K562 (cell line): ENCODE data around the gene OBSCN. TPM values are rescaled to one million over a fixed set of nuclear protein-coding genes. Genes with fewer than 3 reads are reported as not detected.

ENCODE experiments used
- ATAC-seq: fragments of 200-7000 bp; cut with Tn5 transposase; 3 replicates; pipeline ENCODE4 v1.9.1; 2020; ENCODE audit warnings: moderate library complexity
- BruUV-seq: library from RNA; stranded (reverse); fragments of 400-500 nt; replicated peaks from 2 replicates; lab custom pipeline; 2021; lab: Mats Ljungman, UMichigan
- CTCF ChIA-PET: fragments of 300-600 bp; formaldehyde crosslinking; extraction: SDS; loops from one replicate; lab custom pipeline; 2021; ENCODE audit warnings: low intra/inter-chr PET ratio; lab: Yijun Ruan, JAX
- POLR2A ChIA-PET: fragments of 300-600, 350-650 bp; sonication (Branson Sonifier 250); formaldehyde crosslinking; extraction: SDS; loops from one replicate; lab custom pipeline; 2021; ENCODE audit warnings: antibody characterized with exemption, inconsistent platforms; lab: Yijun Ruan, JAX
- DNase-seq, 4 experiments: peaks; one replicate each; pipeline versions ENCODE4 v3.0.0 to v3.0.0-alpha.2; 2011 to 2018; ENCODE audit warnings: low spot score in 3 of 4, mixed read lengths in 3 of 4; ENCODE audit errors: extremely low read depth in 1 of 4
- FAIRE-seq: peaks from 2 replicates; lab custom pipeline; 2011; peaks lifted over from hg19 to GRCh38; lab: Jason Lieb, UNC
- H2AFZ ChIP-seq: 2 replicates; pipeline ENCODE4 v1.6.0; 2011; ENCODE audit warnings: low read depth, low read length, control low read depth, inconsistent platforms
- H3K27ac ChIP-seq: fragments of 200-600 bp; 3 replicates; pipeline ENCODE4 v1.8.0; 2011; ENCODE audit warnings: low read depth, mild to moderate bottlenecking, control low read depth, inconsistent platforms, low read length, moderate library complexity, mixed read lengths; ENCODE audit errors: extremely low read depth
- H3K27me3 ChIP-seq, 2 experiments: fragments of 300-600 bp in 1 of 2; 2 replicates in 1 of 2; 3 replicates in 1 of 2; pipeline versions ENCODE4 v1.6.0 to v1.8.0; 2011; ENCODE audit warnings: inconsistent platforms in 2 of 2, low read length in 2 of 2, mild to moderate bottlenecking in 1 of 2, mixed read lengths in 1 of 2, moderate library complexity in 1 of 2; ENCODE audit not compliant: control insufficient read depth in 2 of 2, insufficient read depth in 2 of 2
- H3K36me3 ChIP-seq: fragments of 300-600 bp; 3 replicates; pipeline ENCODE4 v1.8.0; 2011; ENCODE audit warnings: mild to moderate bottlenecking, low read length, inconsistent platforms; ENCODE audit not compliant: control insufficient read depth, insufficient read depth
- H3K4me1 ChIP-seq, 2 experiments: fragments of 200-600 bp in 1 of 2; replicated peaks in 1 of 2; 2 replicates in 1 of 2; 3 replicates in 1 of 2; pipeline versions ENCODE4 v1.5.1 to v1.8.0; 2011; ENCODE audit warnings: inconsistent platforms in 2 of 2, low read length in 2 of 2, mild to moderate bottlenecking in 1 of 2, mixed read lengths in 1 of 2, moderate library complexity in 1 of 2; ENCODE audit not compliant: control insufficient read depth in 2 of 2, insufficient read depth in 2 of 2
- H3K4me2 ChIP-seq: 2 replicates; pipeline ENCODE4 v1.6.1; 2011; ENCODE audit warnings: low read length, control low read depth, inconsistent platforms, mixed read lengths; ENCODE audit not compliant: insufficient read depth
- H3K4me3 ChIP-seq: fragments of 200-600 bp; sonication (generic), shearing (Covaris generic); 2 replicates; pipeline ENCODE4 v1.5.1; 2016; ENCODE audit warnings: control low read depth, inconsistent platforms
- H3K79me2 ChIP-seq: fragments of 200-600 bp; 3 replicates; pipeline ENCODE4 v1.8.0; 2011; ENCODE audit warnings: low read length, inconsistent platforms; ENCODE audit not compliant: control insufficient read depth, insufficient read depth
- H3K9ac ChIP-seq, 2 experiments: 2 replicates each; pipeline versions ENCODE4 v1.6.0 to v1.6.1; 2011; ENCODE audit warnings: low read depth in 2 of 2, low read length in 2 of 2, control low read depth in 1 of 2, inconsistent platforms in 1 of 2, mild to moderate bottlenecking in 1 of 2, mixed read lengths in 1 of 2; ENCODE audit not compliant: insufficient read depth in 1 of 2
- H3K9me1 ChIP-seq: one replicate; pipeline ENCODE4 v1.6.0; 2011; ENCODE audit warnings: inconsistent platforms, mild to moderate bottlenecking, low read length, moderate library complexity; ENCODE audit not compliant: control insufficient read depth, insufficient read depth
- H3K9me3 ChIP-seq: replicated peaks from 2 replicates; pipeline ENCODE4 v1.5.1; 2011; ENCODE audit warnings: low read depth, low read length, inconsistent platforms; ENCODE audit not compliant: control insufficient read depth, insufficient read depth
- H4K20me1 ChIP-seq: replicated peaks from 2 replicates; pipeline ENCODE4 v1.6.1; 2011; ENCODE audit warnings: low read length, inconsistent platforms, mixed read lengths; ENCODE audit not compliant: control insufficient read depth, insufficient read depth
- CHD4 ChIP-seq: fragments of 200-600 bp; sonication (generic); IDR thresholded peaks from 3 replicates; pipeline ENCODE4 v1.6.1; 2012; ENCODE audit warnings: low read depth, mild to moderate bottlenecking, mixed read lengths, low read length, inconsistent platforms; ENCODE audit not compliant: insufficient read depth, insufficient replicate concordance, poor library complexity, severe bottlenecking
- CXXC5 ChIP-seq: fragments of 250-450 bp; sonication (Bioruptor Pico); IDR thresholded peaks from 2 replicates; pipeline ENCODE4 v1.8.0; 2022; ENCODE audit warnings: inconsistent platforms, mild to moderate bottlenecking, moderate library complexity
- DMBX1 ChIP-seq: fragments of 250-450 bp; sonication (Bioruptor Pico); IDR thresholded peaks from 2 replicates; pipeline ENCODE4 v1.8.0; 2022; ENCODE audit warnings: inconsistent platforms, mild to moderate bottlenecking, moderate library complexity, borderline replicate concordance
- ERF ChIP-seq: fragments of 450-650 bp; formaldehyde crosslinking; IDR thresholded peaks from 2 replicates; pipeline ENCODE4 v1.4.0; 2020; ENCODE audit warnings: mild to moderate bottlenecking, mixed read lengths
- KLF6 ChIP-seq: fragments of 250-450 bp; sonication (Bioruptor Pico); IDR thresholded peaks from 2 replicates; pipeline ENCODE4 v1.4.0; 2020; ENCODE audit warnings: mild to moderate bottlenecking, moderate library complexity, borderline replicate concordance
- NCOA1 ChIP-seq: fragments of 450-650 bp; IDR thresholded peaks from 2 replicates; pipeline ENCODE4 v1.6.1; 2016; ENCODE audit warnings: low read depth
- NR2C2 ChIP-seq, 2 experiments: fragments of 200-800 bp in 1 of 2; sonication (Bioruptor generic) in 1 of 2; sonication (generic) in 1 of 2; formaldehyde crosslinking in 1 of 2; IDR thresholded peaks; 2 replicates each; pipeline versions ENCODE4 v1.6.1 to v1.8.0; 2016 to 2022; ENCODE audit warnings: mild to moderate bottlenecking in 1 of 2, missing compliant biosample characterization in 1 of 2, missing genetic modification characterization in 1 of 2, missing genetic modification reagents in 1 of 2
- ZBTB7A ChIP-seq: IDR thresholded peaks from 2 replicates; pipeline ENCODE4 v1.6.1; 2011; ENCODE audit warnings: low read depth, mild to moderate bottlenecking, low read length, moderate library complexity, borderline replicate concordance; ENCODE audit not compliant: control insufficient read depth
- ZFX ChIP-seq: sonication (generic); formaldehyde crosslinking; IDR thresholded peaks from 2 replicates; pipeline ENCODE4 v1.8.0; 2022; ENCODE audit warnings: mild to moderate bottlenecking, missing genetic modification reagents, moderate library complexity
- ZNF165 ChIP-seq: fragments of 250-450 bp; sonication (Bioruptor Pico); IDR thresholded peaks from 2 replicates; pipeline ENCODE4 v1.4.0; 2020; ENCODE audit warnings: borderline replicate concordance
- ZNF668 ChIP-seq: fragments of 250-450 bp; sonication (Bioruptor Pico); IDR thresholded peaks from 2 replicates; pipeline ENCODE4 v1.8.0; 2022; ENCODE audit warnings: mild to moderate bottlenecking, inconsistent platforms
- WGBS: fragments of 100-300 bp; shearing (Covaris generic); methylation state at CpG from one replicate; pipeline ENCODE4 v1.1.6; 2016; ENCODE audit warnings: low coverage, mixed read lengths; ENCODE audit not compliant: insufficient coverage; ENCODE audit errors: missing lambda C conversion rate; 5-methylcytosine and 5-hydroxymethylcytosine counted together
- in situ Hi-C: fragments of 300-500 bp; cut with MboI; formaldehyde crosslinking; loops from 4 replicates; pipeline ENCODE4 v1.15.0; 2018; ENCODE audit warnings: inconsistent platforms, mixed read lengths
- intact Hi-C: fragments of 100-400 bp; cut with micrococcal nuclease; formaldehyde crosslinking; loops from 2 replicates; pipeline ENCODE4 v1.14.2; 2022
- polyA plus RNA-seq, 8 experiments: library from polyadenylated mRNA; depleted of rRNA in 4 of 8; stranded (reverse) in 5 of 8; unstranded in 3 of 8; fragments of >200 nt; fragmentation: Nextera tagmentation in 2 of 8; fragmentation: Illumina TruSeq in 1 of 8; extraction: Ambion mirVana in 2 of 8; extraction: Trizol in 1 of 8; gene quantifications; 2 replicates each; pipeline versions ENCODE4 v1.2.1 to v1.2.3, GENCODE V29; 2011 to 2014; ENCODE audit warnings: inconsistent platforms in 1 of 8, missing spikeins in 1 of 8
- total RNA-seq, 7 experiments: library from RNA; depleted of rRNA in 6 of 7; stranded (reverse); fragments of >200 nt in 6 of 7; fragmentation: Illumina TruSeq in 2 of 7; extraction: Trizol in 2 of 7; gene quantifications; 2 replicates each; pipeline versions ENCODE4 v1.2.1 to v1.2.3, GENCODE V29; 2011 to 2021; ENCODE audit warnings: low replicate concordance in 1 of 7
- TF ChIP-seq, protein P1 (sequence below): fragments of 250-450 bp; sonication (Bioruptor Pico); IDR thresholded peaks from 2 replicates; pipeline ENCODE4 v1.4.0; 2020; ENCODE audit warnings: borderline replicate concordance
- TF ChIP-seq, protein P2 (sequence below): sonication (generic); formaldehyde crosslinking; IDR thresholded peaks from 2 replicates; pipeline ENCODE4 v1.9.0; 2022; ENCODE audit warnings: mild to moderate bottlenecking, missing genetic modification reagents
- TF ChIP-seq, protein P3 (sequence below): fragments of 450-650 bp; IDR thresholded peaks from 2 replicates; pipeline ENCODE4 v1.6.1; 2017; ENCODE audit warnings: antibody characterized with exemption, mild to moderate bottlenecking

The OBSCN gene
- total and polyA plus RNA-seq, 9 of the 15 experiments (the other 6 are each of a cell fraction or from before 2014, with no cell fraction given) = 0.18 to 19.7 (median 3.6) TPM

DNA sequence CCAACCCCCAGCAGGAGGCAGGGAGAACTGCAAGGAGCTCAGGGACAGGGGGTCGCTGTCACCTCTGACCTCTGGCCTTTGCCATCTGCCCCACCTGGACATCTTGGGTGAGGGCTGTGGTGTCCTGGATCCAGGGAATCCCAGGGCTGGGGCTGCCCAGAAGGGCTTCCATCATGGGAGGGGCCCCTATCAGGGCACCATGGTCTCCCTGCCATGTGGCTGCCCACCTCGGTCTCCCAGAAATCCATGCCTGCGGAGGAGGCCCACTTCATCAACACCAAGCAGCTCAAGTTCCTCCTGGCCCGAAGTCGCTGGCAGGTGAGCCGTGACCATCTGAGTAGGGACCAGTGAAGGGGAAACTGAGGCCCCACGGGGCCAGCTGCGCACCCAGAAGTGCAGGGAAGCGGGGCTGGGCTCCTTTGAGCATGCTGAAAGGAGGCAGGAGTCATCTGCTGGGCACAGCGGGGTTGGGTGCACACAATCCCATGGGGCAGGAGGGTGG lies 162.6 kb downstream of the OBSCN start:
- H3K4me3 ChIP-seq = no peak overlapping the region
- H3K9ac ChIP-seq = peak overlapping the region; percentile 71 to 91
- H3K9me1 ChIP-seq = no peaks in the 10 kb centered on the region
- 86% methylated on average over 10 of the region's 10 CpGs for WGBS
- H3K36me3 ChIP-seq = peaks cover 5% of the 10 kb centered on the region; the same call in 1 of the 3 replicates
- peaks cover 20% of the 10 kb centered on the region; the same call in 2 of the 3 replicates for H3K79me2 ChIP-seq
- ATAC-seq = no peak
- H4K20me1 ChIP-seq = no peaks in the 10 kb centered on the region
- H3K9me3 ChIP-seq = no peaks in the 10 kb centered on the region
- H3K27ac ChIP-seq = peak overlapping the region; percentile 85; the same call in 2 of the 3 replicates
- no peak for FAIRE-seq
- POLR2A ChIA-PET = interaction anchor here (1.1 to 1.7 kb wide), 3 partner anchors 16 to 87 kb away, joined by 4 to 5 read pairs (median 4); no protein-coding TSS in a partner anchor
- CTCF ChIA-PET = no interaction called here
- intact Hi-C loops = no loop called here
- no peak overlapping the region for H3K4me2 ChIP-seq
- in situ Hi-C loops = no loop called here
- peaks cover 48 to 99% of the 10 kb centered on the region in 2 experiments for H3K4me1 ChIP-seq
- peak in 1 of 4 experiments; percentile 44 for DNase-seq
- H2AFZ ChIP-seq = no peak overlapping the region
- no TSS peak for BruUV-seq
- no peaks in the 10 kb centered on the region for H3K27me3 ChIP-seq
- TF ChIP-seq ZNF668 (CRISPR knock-in tag) (0 out of 2 replicates have a peak, but pooled peaks have one; percentile 19), CHD4 (no peak), ZFX (CRISPR knock-in tag) (0 out of 2 replicates have a peak, but pooled peaks have one; percentile 8), ZBTB7A (peak; percentile 57), ERF (0 out of 2 replicates have a peak, but pooled peaks have one; percentile 9), ZNF165 (0 out of 2 replicates have a peak, but pooled peaks have one; percentile 14), NR2C2 (CRISPR knock-in tag; IDR thresholded peaks at IDR 0.05) (peak; percentile 82; the same call in 1 of the 2 replicates), NR2C2 (tag; IDR thresholded peaks at IDR 0.05) (peak; percentile 85), CXXC5 (CRISPR knock-in tag) (peak; percentile 32; the same call in 1 of the 2 replicates), NCOA1 (no peak), DMBX1 (CRISPR knock-in tag) (peak; percentile 7; the same call in 1 of the 2 replicates), KLF6 (CRISPR knock-in tag) (0 out of 2 replicates have a peak, but pooled peaks have one; percentile 28)
- TF ChIP-seq, protein P1, sequence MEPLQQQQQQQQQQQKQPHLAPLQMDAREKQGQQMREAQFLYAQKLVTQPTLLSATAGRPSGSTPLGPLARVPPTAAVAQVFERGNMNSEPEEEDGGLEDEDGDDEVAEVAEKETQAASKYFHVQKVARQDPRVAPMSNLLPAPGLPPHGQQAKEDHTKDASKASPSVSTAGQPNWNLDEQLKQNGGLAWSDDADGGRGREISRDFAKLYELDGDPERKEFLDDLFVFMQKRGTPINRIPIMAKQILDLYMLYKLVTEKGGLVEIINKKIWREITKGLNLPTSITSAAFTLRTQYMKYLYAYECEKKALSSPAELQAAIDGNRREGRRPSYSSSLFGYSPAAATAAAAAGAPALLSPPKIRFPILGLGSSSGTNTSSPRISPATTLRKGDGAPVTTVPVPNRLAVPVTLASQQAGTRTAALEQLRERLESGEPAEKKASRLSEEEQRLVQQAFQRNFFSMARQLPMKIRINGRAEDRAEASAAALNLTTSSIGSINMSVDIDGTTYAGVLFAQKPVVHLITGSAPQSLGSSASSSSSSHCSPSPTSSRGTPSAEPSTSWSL (CRISPR knock-in tag) = 0 out of 2 replicates have a peak, but pooled peaks have one; percentile 34
- TF ChIP-seq, protein P2, sequence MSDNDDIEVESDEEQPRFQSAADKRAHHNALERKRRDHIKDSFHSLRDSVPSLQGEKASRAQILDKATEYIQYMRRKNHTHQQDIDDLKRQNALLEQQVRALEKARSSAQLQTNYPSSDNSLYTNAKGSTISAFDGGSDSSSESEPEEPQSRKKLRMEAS = 0 out of 2 replicates have a peak, but pooled peaks have one; percentile 6
- TF ChIP-seq, protein P3, sequence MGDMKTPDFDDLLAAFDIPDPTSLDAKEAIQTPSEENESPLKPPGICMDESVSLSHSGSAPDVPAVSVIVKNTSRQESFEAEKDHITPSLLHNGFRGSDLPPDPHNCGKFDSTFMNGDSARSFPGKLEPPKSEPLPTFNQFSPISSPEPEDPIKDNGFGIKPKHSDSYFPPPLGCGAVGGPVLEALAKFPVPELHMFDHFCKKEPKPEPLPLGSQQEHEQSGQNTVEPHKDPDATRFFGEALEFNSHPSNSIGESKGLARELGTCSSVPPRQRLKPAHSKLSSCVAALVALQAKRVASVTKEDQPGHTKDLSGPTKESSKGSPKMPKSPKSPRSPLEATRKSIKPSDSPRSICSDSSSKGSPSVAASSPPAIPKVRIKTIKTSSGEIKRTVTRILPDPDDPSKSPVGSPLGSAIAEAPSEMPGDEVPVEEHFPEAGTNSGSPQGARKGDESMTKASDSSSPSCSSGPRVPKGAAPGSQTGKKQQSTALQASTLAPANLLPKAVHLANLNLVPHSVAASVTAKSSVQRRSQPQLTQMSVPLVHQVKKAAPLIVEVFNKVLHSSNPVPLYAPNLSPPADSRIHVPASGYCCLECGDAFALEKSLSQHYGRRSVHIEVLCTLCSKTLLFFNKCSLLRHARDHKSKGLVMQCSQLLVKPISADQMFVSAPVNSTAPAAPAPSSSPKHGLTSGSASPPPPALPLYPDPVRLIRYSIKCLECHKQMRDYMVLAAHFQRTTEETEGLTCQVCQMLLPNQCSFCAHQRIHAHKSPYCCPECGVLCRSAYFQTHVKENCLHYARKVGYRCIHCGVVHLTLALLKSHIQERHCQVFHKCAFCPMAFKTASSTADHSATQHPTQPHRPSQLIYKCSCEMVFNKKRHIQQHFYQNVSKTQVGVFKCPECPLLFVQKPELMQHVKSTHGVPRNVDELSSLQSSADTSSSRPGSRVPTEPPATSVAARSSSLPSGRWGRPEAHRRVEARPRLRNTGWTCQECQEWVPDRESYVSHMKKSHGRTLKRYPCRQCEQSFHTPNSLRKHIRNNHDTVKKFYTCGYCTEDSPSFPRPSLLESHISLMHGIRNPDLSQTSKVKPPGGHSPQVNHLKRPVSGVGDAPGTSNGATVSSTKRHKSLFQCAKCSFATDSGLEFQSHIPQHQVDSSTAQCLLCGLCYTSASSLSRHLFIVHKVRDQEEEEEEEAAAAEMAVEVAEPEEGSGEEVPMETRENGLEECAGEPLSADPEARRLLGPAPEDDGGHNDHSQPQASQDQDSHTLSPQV = peak; percentile 31
